SHP77 (cell line): Measurements from ENCODE around the gene PRKCA.

Source experiments
- DNase-seq, 2 experiments: peaks; one replicate each; lab custom pipeline; 2025; lab: John Stamatoyannopoulos, UW

Gene PRKCA

DNA sequence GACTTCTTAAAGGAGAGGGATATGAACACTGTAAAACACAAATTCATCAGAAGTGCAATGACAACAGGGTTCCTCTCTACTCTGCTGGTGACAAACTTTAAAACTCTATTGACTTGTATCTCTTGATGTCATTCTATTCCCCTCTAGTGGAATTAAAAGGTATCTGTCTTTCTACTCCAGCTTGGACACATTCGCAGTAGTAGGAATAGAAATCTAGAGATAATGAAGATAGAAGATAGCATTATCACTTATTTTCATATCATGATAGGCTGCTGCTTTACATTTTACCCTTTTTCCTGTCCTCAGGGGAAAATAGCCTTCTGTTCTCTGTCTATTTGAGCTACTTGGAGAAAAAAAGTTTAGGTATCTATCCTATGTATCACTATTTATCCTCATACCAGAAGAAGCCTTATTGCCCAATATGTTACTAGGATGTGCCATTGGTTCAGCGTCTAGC is 322.9 kb downstream of the PRKCA start:
- DNase-seq = peak in 1 of 2 experiments; percentile 6

DNA sequence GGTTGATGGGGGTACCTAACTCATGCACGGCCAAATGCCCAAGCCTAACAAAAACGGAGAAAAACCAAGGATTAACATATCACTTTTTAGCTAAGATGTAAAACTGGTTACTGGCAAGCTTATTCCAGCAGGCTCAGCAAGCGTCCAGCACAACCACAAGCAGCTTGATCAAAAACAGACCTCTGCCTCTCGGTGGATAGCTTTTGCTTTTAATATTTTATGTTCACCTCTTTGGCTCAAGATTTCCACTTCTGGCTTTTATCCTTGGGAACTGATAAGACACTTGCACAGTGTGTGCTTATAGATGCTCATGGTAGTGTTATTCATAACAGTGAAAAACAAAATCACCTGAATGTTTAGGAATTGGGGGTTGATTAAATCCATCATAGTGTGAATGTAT is 325.6 kb downstream of the PRKCA start:
- DNase-seq = no peak

DNA sequence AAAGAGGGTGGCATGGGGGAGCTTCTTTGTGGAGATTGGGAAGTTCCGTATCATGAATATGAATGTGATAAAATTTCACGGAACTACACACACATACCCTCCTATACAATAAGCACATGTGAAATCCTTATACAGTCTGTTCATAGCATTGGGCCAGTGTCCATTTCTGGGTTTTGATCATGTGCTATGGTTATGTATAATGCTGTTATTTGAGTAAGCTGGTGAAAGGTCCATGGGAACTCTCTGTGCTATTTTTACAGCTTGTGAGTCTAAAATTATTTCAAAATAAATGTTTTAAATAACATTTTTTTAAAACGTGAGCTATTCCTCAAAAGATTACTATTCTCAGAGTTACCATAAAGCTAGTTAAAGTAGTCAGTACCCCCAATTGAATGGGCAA is 327.3 kb downstream of the PRKCA start:
- no peak for DNase-seq

DNA sequence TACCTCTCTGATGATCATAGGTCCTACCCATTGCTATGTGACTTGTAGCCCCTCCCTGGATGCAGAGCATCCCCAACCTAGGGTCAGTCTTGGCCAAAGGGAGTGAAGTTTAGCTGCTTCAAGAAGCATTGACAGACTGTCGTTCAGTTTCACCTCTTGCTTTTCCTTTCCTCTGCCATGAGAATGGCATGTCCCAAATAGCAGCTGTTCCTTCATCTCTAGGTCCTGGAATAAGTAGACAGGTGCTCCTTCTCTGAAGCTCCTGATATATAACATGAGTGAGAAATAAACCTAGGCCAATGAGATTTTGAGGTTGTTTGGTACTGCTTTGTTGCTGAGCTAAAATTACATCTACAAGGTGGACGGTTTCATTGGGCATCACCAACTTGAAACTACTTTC is 328.0 kb downstream of the PRKCA start:
- DNase-seq = no peak

DNA sequence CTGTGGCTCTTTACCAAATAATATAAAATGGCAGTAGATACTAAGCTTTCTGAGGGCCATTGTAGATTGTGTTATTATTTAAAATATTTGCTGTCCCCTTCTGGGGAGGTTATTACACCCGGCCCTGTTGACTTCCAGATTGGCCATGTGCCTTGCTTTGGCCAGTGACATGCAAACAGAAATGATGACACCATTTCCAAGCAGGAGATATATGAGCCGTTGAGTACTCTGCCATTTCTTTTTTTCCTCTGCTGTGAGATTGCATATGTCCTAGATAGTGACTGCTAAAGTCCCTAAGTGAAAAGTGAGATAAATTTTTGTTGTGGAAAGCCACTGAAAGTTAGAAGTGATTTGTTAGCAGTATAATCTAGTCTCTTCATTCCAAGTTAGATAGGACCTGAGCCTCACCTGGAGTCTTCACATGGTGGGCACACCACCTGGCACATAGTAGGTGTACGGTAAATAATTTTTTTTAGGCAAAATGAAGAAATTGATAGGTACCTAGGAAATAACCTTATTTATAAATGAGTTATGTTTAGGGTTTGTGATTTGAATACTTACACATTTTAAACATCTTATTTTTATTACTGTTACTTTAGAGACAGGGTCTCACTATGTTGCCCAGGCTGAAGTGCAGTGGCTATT is 328.5 kb downstream of the PRKCA start:
- no peak for DNase-seq

DNA sequence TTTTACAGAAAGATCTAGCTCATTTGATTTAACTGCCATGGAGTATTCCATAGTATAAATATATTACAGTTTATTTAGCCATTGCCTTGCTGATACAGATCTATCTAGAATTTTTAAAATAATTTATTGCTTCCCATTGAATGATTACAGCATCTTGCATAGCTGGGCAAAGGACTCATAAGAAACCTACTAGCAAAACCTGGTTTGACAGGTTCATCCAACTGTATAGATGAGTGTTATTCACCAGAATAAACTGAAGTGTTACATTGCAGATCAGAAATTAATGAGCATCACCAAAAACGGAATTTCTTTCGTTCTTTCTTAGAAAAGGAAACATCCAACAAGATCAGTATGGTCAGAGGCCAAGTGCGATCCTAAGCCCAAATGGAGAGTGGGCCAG is 330.3 kb downstream of the PRKCA start:
- no peak for DNase-seq

DNA sequence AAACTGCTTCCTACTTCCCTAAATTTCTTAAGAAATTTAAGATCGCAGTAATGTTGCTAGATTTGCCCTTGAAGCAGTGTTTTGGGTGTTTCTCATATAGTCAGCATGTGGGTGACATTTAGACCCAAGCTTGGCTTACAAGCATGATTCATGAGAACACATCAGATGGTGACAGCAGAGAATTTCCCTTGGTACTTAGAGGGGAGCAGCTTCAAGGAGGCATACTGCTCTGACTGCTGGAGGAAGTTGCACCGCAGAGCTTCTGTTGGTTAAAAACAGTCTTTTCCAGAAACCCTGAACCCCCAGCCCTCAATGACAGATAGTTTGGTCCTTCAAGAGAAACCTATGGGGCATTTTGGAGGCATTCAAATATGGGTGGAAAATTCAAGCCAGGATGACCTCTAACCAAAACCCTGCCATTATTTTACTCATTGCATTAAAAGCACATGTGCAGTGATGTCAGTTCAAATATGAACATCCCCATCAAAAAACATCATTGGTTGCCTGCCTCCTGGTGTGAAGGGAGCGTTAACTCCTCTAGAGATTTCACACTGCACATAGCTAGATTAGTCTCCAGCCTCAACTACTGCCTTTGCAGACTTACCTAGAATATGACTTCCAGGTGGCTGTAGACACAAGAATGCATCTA is 331.0 kb downstream of the PRKCA start:
- no peak for DNase-seq

DNA sequence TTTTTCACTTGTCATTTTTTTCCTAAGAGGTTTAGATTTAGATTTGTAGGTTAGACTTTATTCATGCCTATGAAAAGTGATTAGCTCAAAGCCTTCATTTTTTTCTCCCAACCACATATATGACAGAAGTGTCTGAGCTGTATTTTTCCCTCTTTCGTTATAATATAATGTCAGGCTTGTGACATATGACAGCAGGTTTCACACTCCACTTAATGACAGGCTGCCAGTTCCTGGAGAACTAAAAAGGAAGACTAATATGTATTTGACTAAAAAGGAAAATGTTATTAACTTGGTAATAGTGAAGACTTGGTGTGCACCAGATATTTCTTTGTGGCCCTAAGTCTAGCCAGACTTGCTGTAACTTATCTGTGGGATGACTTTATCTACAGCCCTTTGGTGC is 331.8 kb downstream of the PRKCA start:
- DNase-seq = no peak

DNA sequence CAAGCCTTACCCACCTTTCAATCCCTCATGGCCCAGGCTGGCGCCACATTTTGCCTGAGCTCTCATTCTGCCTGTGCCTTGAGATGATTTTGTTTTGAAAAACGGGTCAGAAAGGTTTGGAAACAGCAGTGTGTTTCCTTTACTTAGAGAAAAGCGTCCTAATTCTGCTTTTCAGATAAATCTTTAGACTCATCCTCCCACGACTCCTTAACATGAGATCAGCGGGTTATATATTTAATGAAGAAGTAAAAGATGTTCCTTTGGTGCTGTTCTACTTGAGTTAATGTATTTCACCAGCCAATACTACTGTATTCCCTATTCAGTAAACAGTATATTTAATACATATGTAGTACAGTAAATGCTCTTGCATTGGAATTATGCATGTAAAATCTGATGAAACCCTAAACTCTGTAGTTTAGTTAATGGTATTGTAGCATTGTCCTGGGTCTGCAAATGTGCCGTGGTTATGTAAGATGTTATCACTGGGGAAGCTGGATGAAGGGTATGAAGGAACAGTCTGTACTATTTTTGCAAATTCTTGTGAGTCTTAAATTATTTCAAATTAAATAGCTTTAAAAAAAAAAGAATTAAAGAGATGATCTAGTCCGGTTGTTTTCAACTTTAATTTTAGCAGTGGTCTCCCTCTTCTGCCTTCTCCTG is 333.1 kb downstream of the PRKCA start:
- no peak for DNase-seq

DNA sequence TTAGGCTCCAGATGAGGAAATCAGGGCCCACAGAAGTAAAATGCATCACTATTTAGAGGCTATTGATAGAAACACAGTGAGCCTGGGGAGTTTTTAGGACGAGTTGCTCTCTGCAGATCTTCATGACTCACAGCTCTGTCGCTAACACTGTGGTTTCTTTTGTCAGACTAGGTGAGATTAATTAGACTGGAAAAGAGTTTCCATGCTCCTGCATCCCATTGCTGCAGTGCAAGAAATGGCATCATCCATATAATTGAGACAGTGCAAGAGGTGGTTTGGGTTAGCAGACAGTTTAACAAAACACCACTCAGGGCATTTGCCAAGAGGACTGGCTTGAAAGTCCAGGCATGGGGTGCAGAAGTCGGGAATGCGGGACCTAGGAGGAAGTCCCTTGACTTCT is 333.7 kb downstream of the PRKCA start:
- no peak for DNase-seq

DNA sequence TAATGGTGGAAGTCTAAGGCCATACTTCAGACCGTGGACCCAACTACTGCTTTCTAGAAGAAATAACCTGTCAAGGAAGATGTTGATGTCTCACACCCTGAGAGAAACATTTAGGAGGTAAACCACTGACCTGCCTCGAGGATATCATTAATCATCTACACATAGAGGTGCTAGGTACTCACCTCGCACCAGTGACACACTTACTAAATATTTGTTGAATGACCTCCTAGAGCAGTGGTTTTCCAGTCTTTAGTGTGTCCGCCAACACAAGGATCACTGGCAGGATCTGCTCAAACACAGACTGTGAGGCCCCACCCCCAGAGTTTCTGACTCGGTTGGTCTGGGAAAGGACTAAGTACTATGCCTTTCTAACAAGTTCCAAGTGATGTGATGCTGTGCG is 335.1 kb downstream of the PRKCA start:
- DNase-seq = no peak

DNA sequence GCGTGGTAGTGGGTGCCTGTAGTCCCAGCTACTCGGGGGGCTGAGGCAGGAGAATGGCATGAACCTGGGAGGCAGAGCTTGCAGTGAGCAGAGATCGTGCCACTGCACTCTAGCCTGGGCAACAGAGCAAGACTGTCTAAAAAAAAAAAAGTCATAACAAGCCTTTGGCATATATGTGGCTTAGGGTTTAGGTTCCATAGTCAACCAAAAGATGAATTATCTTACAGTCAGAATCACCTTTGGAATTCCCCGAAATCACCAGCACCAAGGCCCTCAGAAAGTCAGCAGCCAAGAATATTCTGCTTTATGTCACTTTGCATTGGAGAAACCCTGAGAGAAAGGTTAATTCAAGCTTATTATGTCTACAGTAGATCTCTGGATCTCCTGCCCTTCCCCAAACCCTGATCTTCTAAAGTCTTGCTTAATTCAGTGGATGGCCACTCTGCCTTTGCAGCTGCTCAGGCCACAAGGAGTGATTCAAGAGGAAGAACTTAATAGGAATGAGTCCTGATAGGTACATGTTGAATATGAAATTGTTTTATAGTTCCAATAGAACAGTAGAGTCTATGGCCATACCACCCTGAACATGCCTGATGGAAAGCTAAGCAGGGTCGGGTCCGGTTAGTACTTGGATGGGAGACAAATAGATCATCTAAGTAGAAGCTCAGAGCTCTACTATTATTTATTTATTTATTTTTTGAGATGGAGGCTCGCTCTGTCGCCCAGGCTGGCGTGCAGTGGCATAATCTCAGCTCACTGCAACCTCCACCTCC is 336.5 kb downstream of the PRKCA start:
- DNase-seq = no peak

DNA sequence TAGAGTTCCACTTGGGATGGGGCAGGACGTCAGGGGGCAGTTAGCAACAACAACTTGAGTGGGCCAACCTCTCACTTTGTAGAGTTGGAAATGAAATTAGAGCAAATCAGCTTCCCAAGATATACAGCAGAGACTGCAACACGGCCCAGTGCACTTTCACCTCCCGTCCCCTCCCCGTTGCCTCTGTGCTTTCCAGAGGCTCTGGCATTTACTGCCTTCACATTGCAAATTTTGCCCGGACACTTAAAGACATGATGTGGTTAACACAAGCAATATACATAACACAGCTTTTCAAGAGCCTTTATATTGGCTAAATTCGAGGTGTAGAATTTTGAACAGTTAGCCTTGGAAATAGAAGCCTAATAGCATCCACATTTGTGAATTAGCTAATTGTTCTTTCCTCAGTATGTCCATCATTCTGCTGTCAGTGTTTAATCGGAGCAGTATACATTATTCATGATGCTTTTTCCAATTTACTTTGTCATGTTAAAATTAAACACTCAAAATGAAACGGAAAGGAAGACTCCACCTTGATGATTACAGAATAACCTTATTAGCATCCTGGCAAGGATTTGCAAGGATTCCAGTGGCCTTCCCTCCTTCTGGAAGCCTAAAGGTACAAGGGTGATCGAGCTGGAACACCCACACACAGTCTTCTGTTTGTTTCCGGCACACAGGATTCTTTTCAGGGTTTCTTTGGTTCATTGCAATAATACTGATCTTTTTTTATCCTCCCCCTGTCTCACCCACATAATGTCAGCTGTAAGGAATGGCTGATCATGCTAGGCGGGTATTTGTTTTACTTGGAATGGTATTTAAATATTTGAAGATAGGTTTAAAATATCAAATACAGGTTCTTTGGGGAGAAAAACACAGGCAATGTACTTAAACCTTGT is 341.6 kb downstream of the PRKCA start:
- no peak for DNase-seq

DNA sequence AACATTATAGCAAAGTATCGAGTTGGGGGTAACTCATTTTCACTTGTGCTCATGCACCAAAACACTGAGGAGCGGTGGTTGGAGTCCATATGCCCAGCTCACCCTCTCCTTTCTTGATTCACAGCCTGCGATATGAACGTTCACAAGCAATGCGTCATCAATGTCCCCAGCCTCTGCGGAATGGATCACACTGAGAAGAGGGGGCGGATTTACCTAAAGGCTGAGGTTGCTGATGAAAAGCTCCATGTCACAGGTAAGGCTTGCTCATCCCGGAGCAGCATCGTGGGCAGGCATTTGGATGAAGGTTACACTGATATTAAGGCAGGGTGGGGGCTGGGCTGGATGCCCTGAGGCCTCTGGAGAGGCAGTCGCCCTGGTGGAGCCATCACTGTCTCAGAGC is 342.8 kb downstream of the PRKCA start:
- DNase-seq = no peak

DNA sequence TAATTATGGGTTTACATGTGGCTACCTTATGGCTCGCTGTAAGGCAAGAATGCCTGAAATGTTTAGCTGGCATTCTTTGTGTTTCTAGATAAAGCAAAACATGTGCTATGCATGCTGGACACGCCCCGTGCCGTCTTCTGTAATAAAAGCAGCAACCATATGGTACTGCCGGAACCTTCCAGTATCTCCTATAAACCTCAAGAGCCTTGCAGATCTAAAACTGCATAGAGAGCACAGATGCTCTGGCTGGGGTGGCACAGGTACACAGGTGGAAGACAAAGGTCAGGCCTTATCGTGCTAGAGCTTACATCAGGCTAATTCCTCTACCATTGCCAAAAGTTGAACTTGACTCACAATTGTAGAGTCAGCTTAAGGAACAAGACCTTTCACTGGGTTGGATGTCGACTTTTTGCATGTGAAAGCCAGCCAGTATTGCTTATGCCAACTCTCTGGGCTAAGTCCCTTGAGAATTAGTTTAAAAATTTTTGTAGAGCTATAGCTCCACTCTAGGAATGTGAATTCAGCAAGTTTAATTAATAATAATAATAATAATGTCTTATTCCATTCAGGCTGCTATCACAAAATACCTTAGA is 345.1 kb downstream of the PRKCA start:
- DNase-seq = no peak

DNA sequence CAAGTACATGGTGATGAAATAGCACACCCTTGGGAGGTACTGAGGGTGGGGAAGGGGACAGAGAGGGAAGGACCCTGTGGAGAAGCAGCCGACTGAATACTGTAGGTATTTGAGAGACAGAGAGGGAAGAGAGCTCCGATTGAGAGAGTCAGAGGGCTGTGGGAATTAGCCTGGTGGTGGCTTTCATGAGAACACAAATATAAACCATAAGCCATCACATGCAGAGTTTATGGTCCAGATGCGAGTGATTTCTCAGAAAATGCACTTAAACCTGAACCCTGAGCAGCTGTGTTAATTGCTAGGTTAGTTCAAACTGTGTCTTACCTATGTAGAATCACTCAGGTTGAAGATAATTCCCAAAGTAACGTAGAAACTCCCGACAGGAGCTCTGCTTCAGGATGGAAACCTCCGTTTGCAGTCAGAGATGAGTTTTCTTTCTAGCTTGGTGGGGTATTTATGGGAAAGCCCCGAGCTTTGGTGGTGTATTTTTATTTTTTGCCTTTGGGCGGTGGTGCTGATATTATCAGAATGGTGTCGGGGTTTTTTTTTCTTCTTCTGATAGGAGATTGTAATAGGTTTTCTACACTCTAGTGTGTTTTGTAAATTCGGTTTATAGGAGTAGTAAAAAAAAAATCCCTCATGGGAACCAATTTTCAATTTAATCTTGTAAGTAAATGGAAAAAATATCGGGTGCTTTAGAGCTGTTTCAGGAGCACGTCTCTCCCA is 347.6 kb downstream of the PRKCA start:
- no peak for DNase-seq

DNA sequence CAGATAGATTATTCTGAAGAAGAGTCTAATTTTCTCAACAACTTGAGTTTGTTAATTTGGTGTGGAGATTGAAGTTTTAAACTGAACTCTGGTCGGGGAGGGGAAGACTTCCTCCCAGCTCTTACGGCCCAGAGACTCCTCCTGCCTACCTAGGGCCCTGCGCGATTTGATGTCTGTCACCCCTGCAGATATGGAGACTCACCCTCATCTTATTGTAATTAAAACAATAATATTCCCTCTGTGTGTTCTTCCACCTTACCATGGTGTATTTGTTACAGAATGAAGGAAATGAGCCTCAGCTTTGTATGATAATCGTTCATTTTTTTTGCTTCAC is 348.1 kb downstream of the PRKCA start:
- DNase-seq = no peak

DNA sequence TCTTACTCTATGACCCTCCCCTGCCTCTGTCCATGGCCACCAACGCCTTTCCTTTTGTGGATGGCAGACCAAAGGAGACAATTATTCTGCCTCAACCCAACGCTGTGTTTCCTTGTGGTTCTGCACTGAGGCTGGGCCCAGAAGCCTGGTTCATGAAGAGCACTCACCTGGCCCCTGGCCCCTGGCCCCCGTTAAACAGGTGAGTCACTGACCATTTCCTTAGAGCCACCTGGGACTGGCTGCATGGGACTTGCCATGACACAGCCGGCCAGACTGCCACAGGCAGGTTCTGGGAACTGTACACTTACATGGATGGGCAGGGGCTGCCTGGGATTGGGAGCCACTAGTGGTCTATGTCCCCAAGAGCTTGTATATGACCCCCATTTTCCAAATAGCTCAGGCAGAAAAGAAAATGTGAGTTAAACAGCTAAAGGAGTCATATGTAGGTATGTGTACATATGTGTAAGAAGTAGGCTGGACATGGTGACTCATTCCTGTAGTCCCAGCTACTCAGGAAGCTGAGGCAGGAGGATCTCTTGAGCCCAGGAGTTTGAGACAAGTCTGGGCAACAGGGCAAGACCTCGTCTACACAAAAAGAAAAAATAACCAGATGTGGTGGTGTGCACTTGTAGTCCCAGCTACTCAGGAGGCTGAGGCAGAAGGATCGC is 350.6 kb downstream of the PRKCA start:
- DNase-seq = no peak

DNA sequence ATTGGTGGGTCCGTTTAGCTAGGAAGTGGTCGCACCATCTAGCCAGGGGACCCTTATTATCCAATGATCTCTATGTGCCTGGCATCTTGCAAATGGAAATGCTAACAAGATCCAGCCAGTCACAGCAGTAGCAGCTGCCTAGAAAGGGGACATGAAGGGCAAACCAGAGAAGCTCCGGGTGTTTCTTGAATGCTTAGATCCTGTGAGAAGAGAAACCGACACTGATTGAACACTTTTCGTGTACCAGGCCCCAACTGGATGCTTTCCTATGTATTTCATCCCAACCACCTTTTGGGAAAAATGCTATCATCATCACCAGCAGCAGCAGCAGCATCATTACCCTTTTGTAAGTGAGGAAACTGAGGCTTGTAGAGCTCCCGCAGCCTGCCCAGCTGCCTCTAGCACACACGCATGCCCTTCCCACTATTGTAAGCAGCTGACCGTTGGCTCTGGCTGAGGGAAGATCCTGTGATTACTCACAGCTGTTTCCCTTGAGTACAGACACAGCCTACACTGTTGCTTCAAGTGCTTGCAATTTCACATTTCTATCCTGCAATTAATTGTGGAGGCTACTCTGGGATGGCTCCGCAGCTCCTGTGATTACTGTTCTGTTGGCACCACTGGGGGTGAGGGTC is 351.8 kb downstream of the PRKCA start:
- DNase-seq = no peak

DNA sequence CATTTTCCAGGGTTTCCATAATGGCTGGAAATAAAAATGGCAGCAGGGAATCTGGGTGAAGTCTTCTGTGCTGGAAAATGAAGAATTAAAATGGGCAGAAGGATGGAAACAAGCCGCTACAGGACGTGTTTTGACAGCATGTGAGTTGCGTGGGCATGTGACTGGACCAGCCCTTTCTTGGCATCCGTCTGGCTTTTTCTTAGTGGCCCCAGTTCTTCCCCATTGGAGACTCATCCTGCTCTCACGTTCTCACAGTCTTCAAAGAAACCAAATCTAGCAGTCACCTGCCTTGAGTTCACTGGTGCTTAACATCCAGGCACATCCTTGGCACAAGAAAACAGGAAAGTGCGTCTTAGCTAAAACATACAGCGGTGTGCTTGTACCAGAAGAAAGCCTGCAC is 352.4 kb downstream of the PRKCA start:
- DNase-seq = no peak
